ENCODE data around the gene NAA60. TPM values are rescaled to one million over a fixed set of nuclear protein-coding genes. Genes with fewer than 3 reads are reported as not detected.

The NAA60 gene
- total and polyA plus RNA-seq, 2 of the 13 experiments (the other 11 are each of a cell fraction or from before 2014, with no cell fraction given) = 14.7 to 32.0 TPM

GRCh38 chr16:3510416-3510815, 66.9 kb downstream of the NAA60 start:
- H4K20me1 ChIP-seq (ENCODE audit: insufficient read depth, low read length) = no peaks in the 10 kb centered on the region
- no peaks in the 10 kb centered on the region for H3K9me3 ChIP-seq (ENCODE audit: low read length)
- ATAC-seq (no peak), FAIRE-seq (no peak), DNase-seq (ENCODE audit: low spot score) (no peak)
- no peak overlapping the region for H2AFZ ChIP-seq (ENCODE audit: low read length)
- no TSS peak for BruUV-seq (replicated peaks)
- no peaks in the 10 kb centered on the region for H3K27me3 ChIP-seq (ENCODE audit: control insufficient read depth in 1 of 2, insufficient read depth in 2 of 2, low read length in 2 of 2)
- intact Hi-C loops (cut with micrococcal nuclease; ENCODE audit: unreplicated experiment) = no loop called here
- POLR2A ChIA-PET = no interaction called here
- CTCF ChIA-PET (ENCODE audit: low intra/inter-chr PET ratio, low total read pairs) = no interaction called here
- H3K4me2 ChIP-seq (ENCODE audit: low read depth, low read length) = no peak overlapping the region
- H3K79me2 ChIP-seq (ENCODE audit: insufficient read depth, low read length) = no peaks in the 10 kb centered on the region
- H3K4me3 ChIP-seq (replicated peaks in 1 of 3; ENCODE audit: insufficient read depth in 1 of 3, low read depth in 2 of 3, low read length in 3 of 3) = no peak overlapping the region
- peaks cover 6 to 38% of the 10 kb centered on the region in 2 experiments for H3K36me3 ChIP-seq (replicated peaks in 1 of 2; ENCODE audit: control insufficient read depth in 1 of 2, insufficient read depth in 2 of 2, low read length in 2 of 2)
- peaks cover 11% of the 10 kb centered on the region for H3K4me1 ChIP-seq (ENCODE audit: insufficient read depth, low read length)
- H3K27ac ChIP-seq (ENCODE audit: extremely low read length, insufficient read depth, low read length) = no peak overlapping the region
- in situ Hi-C loops (cut with HindIII; ENCODE audit: extremely low pct_ligation_motif_present, low pct_unique_long_range_greater_than_20kb) = no loop called here
- WGBS (ENCODE audit: low lambda C conversion rate) = 94% methylated on average over 10 of the region's 10 CpGs
- no peak overlapping the region for H3K9ac ChIP-seq (ENCODE audit: insufficient read depth, low read depth, low read length)
- no peak for TF ChIP-seq SRSF9 (IDR thresholded peaks at IDR 0.05; ENCODE audit: borderline replicate concordance, insufficient read depth, low read depth, low read length, poor library complexity, severe bottlenecking)
- TF ChIP-seq ZNF609 (CRISPR knock-in tag; IDR thresholded peaks at IDR 0.05; ENCODE audit: borderline replicate concordance) = no peak
- no peak for TF ChIP-seq HINFP (CRISPR knock-in tag; IDR thresholded peaks at IDR 0.05; ENCODE audit: low read depth)
- no peak for TF ChIP-seq SKI (IDR thresholded peaks at IDR 0.05; ENCODE audit: partially characterized antibody)
- no peak for TF ChIP-seq TOE1 (CRISPR knock-in tag; IDR thresholded peaks at IDR 0.05)
- no peak for TF ChIP-seq STAT5B (CRISPR knock-in tag; IDR thresholded peaks at IDR 0.05)
- no peak for TF ChIP-seq ERF (CRISPR knock-in tag; IDR thresholded peaks at IDR 0.05)
- TF ChIP-seq, protein P1, sequence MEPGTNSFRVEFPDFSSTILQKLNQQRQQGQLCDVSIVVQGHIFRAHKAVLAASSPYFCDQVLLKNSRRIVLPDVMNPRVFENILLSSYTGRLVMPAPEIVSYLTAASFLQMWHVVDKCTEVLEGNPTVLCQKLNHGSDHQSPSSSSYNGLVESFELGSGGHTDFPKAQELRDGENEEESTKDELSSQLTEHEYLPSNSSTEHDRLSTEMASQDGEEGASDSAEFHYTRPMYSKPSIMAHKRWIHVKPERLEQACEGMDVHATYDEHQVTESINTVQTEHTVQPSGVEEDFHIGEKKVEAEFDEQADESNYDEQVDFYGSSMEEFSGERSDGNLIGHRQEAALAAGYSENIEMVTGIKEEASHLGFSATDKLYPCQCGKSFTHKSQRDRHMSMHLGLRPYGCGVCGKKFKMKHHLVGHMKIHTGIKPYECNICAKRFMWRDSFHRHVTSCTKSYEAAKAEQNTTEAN (CRISPR knock-in tag; conservative IDR thresholded peaks at IDR 0.05) = no peak
- no peak for TF ChIP-seq FOXK2 (IDR thresholded peaks at IDR 0.05)
- no peak for TF ChIP-seq PHF5A (CRISPR knock-in tag; IDR thresholded peaks at IDR 0.05; ENCODE audit: low read depth, unreplicated experiment)
- no peak for TF ChIP-seq ZNF343 (CRISPR knock-in tag; IDR thresholded peaks at IDR 0.05)
- TF ChIP-seq, protein P2, sequence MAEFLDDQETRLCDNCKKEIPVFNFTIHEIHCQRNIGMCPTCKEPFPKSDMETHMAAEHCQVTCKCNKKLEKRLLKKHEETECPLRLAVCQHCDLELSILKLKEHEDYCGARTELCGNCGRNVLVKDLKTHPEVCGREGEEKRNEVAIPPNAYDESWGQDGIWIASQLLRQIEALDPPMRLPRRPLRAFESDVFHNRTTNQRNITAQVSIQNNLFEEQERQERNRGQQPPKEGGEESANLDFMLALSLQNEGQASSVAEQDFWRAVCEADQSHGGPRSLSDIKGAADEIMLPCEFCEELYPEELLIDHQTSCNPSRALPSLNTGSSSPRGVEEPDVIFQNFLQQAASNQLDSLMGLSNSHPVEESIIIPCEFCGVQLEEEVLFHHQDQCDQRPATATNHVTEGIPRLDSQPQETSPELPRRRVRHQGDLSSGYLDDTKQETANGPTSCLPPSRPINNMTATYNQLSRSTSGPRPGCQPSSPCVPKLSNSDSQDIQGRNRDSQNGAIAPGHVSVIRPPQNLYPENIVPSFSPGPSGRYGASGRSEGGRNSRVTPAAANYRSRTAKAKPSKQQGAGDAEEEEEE (CRISPR knock-in tag; IDR thresholded peaks at IDR 0.05; ENCODE audit: borderline replicate concordance) = no peak
